ENCODE results near the gene NOP14. TPM values are rescaled to one million over a fixed set of nuclear protein-coding genes. Genes with fewer than 3 reads are reported as not detected.
"Not testable (repeated sequence)": the region's sequence is repeated elsewhere in the genome, so short reads cannot be mapped to it uniquely, and the experiment has no call there.

The NOP14 gene
- 14.6 and 16.1 TPM in 2 replicates for total RNA-seq

GRCh38 chr4:2963175-2963965 is at the start of gene NOP14, which contains the start of gene GRK4:
Gene NOP14 (minus strand): TSS chr4:2963406. CDS start chr4:2963319, 87 bp downstream.
Gene GRK4 (plus strand): TSS chr4:2963571. CDS start chr4:2964071, 500 bp downstream.
- DNase-seq (ENCODE audit: low read depth in 2 of 2) = peak; percentile 99

GRCh38 chr4:3011456-3012220 is 48.4 kb upstream of the NOP14 start:
- DNase-seq (ENCODE audit: low read depth in 2 of 2) = no peak

- no peak for DNase-seq (ENCODE audit: low read depth in 2 of 2)
Observed at GRCh38 chr4:3010998-3011397, 47.8 kb upstream of the NOP14 start.

- DNase-seq (ENCODE audit: low read depth in 2 of 2) = no peak
Observed at GRCh38 chr4:3010577-3010976, 47.4 kb upstream of the NOP14 start.

GRCh38 chr4:3009422-3009821 is 46.2 kb upstream of the NOP14 start:
- peak; percentile 22 to 25 for DNase-seq (ENCODE audit: low read depth in 2 of 2)

GRCh38 chr4:3007724-3008123 is 44.5 kb upstream of the NOP14 start:
- DNase-seq (ENCODE audit: low read depth in 2 of 2) = no peak

- DNase-seq (ENCODE audit: low read depth in 2 of 2) = no peak
Observed at GRCh38 chr4:2996415-2996814, 33.2 kb upstream of the NOP14 start.

- no peak for DNase-seq (ENCODE audit: low read depth in 2 of 2)
Observed at GRCh38 chr4:2995546-2996265, 32.5 kb upstream of the NOP14 start.

- DNase-seq (ENCODE audit: low read depth in 2 of 2) = no peak
Observed at GRCh38 chr4:2994917-2995316, 31.7 kb upstream of the NOP14 start.

- no peak for DNase-seq (ENCODE audit: low read depth in 2 of 2)
Observed at GRCh38 chr4:2991243-2991642, 28.0 kb upstream of the NOP14 start.

GRCh38 chr4:2983715-2984114 is 20.5 kb upstream of the NOP14 start:
- not testable (repeated sequence) for DNase-seq (ENCODE audit: low read depth in 2 of 2)

GRCh38 chr4:2982012-2982411 is 18.8 kb upstream of the NOP14 start:
- DNase-seq (ENCODE audit: low read depth in 2 of 2) = no peak

GRCh38 chr4:2981256-2981819 is 18.1 kb upstream of the NOP14 start:
- no peak for DNase-seq (ENCODE audit: low read depth in 2 of 2)

GRCh38 chr4:2977211-2978088 is 14.2 kb upstream of the NOP14 start:
- peak in 1 of 2 donors; percentile 53 for DNase-seq (ENCODE audit: low read depth in 2 of 2)

- DNase-seq (ENCODE audit: low read depth in 2 of 2) = no peak
Observed at GRCh38 chr4:2971275-2971674, 8.1 kb upstream of the NOP14 start.

GRCh38 chr4:2968381-2968780 is 5.2 kb upstream of the NOP14 start:
- DNase-seq (ENCODE audit: low read depth in 2 of 2) = peak in 1 of 2 donors; percentile 52

GRCh38 chr4:2965262-2965661 is 2.1 kb upstream of the NOP14 start:
- no peak for DNase-seq (ENCODE audit: low read depth in 2 of 2)

GRCh38 chr4:2964706-2965258 is 1.6 kb upstream of the NOP14 start:
- DNase-seq (ENCODE audit: low read depth in 2 of 2) = no peak

GRCh38 chr4:2963966-2964471 is 813 bp upstream of the NOP14 start:
- peak; percentile 22 to 68 for DNase-seq (ENCODE audit: low read depth in 2 of 2)

- peak; percentile 50 to 64 for DNase-seq (ENCODE audit: low read depth in 2 of 2)
Observed at GRCh38 chr4:2962614-2963174, 512 bp downstream of the NOP14 start.
